Thyroid gland (tissue), 4 donors: ENCODE results near the gene DYDC2.

ENCODE experiments used
- CTCF ChIP-seq, 6 experiments: fragments of 200-600 bp in 3 of 6; fragments of 450-650 bp in 3 of 6; sonication (generic) in 3 of 6; IDR thresholded peaks; one replicate each; pipeline ENCODE4 v1.5.1; 2016 to 2019; ENCODE audit warnings: antibody characterized with exemption in 6 of 6, mild to moderate bottlenecking in 2 of 6, inconsistent platforms in 1 of 6, moderate library complexity in 1 of 6
- POLR2A ChIP-seq, 2 donors: fragments of 450-650 bp; IDR thresholded peaks; one replicate each; pipeline ENCODE4 v1.6.1; 2017; ENCODE audit warnings: antibody characterized with exemption in 2 of 2, mild to moderate bottlenecking in 2 of 2, moderate library complexity in 1 of 2

DNA sequence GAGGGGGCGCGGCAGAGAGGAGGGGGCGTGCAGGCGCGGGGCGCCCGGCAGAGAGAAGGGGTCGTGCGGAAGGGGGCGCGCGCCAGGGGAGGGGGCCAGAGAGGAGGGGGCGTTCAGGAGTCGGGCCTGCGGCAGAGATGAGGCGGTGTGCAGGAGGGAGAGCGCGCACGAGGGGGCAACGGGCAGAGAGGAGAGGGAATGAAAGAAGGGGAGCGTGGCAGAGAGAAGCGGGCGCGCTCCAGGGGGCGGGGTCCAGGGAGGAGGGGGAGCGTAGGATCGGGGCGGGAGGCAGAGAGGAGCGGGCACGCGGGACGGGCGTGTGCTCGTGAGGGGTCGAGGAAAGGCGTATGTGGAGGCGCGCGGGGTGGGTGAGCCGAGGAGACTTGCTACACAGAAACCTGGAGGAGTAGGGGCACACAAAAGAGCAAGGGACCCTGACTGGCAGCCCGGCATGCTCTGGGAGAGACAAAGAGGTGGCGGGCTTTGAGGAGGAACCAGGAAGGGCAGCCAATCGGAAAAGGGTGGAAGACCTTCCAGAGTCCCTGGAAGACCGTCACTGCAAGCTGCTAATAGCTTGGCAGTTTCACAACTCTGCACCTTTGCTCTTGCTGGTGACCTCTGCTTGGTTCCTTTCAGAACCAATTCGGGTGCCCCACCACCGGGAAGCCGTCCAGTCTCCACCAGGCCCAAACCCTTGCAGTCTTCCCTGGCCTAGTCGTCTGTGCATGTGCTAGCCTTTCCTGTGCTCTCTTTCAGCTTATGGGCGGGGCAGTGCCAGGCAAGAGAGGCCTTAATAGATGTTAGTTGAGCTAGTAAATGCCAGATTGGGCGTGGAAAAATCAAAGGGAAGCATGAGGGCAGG, 639 bp downstream of the DYDC2 start:
- TF ChIP-seq CTCF (IDR thresholded peaks at IDR 0.05) = no peak
- TF ChIP-seq POLR2A (IDR thresholded peaks at IDR 0.05) = no peak
